HepG2 (cell line): ENCODE results near the gene ELFN1. TPM values are rescaled to one million over a fixed set of nuclear protein-coding genes. Genes with fewer than 3 reads are reported as not detected.

Source experiments
- ATAC-seq: fragments of 200-7000 bp; cut with Tn5 transposase; 3 replicates; pipeline ENCODE4 v1.9.1; 2020; ENCODE audit warnings: mild to moderate bottlenecking, moderate library complexity
- BruUV-seq: library from RNA; stranded (reverse); fragments of 400-500 nt; replicated peaks from 2 replicates; lab custom pipeline; 2021; lab: Mats Ljungman, UMichigan
- CTCF ChIA-PET: fragments of 300-600 bp; formaldehyde crosslinking; extraction: SDS; loops from one replicate; lab custom pipeline; 2021; ENCODE audit warnings: low total read pairs, inconsistent platforms, low intra/inter-chr PET ratio; lab: Yijun Ruan, JAX
- POLR2A ChIA-PET: fragments of 350-600 bp; sonication (Branson Sonifier 250); formaldehyde crosslinking; loops from one replicate; lab custom pipeline; 2020; ENCODE audit warnings: antibody characterized with exemption, inconsistent platforms; lab: Yijun Ruan, JAX
- DNase-seq: peaks from one replicate; pipeline ENCODE4 v3.0.0-alpha.2; 2015; ENCODE audit warnings: low spot score
- FAIRE-seq: peaks from 3 replicates; lab custom pipeline; 2011; peaks lifted over from hg19 to GRCh38; lab: Jason Lieb, UNC
- H2AFZ ChIP-seq: one replicate; pipeline ENCODE4 v1.6.1; 2011; ENCODE audit warnings: low read length, inconsistent platforms
- H3K27ac ChIP-seq: fragments of 300-600 bp; 3 replicates; pipeline ENCODE4 v1.8.0; 2011; ENCODE audit warnings: mixed run types, mild to moderate bottlenecking, mixed read lengths, low read length, inconsistent platforms; ENCODE audit not compliant: insufficient read depth; ENCODE audit errors: extremely low read length
- H3K27me3 ChIP-seq, 2 experiments: fragments of 200-600 bp in 1 of 2; 2 replicates in 1 of 2; 3 replicates in 1 of 2; pipeline versions ENCODE4 v1.6.0 to v1.8.0; 2011; ENCODE audit warnings: low read length in 2 of 2, mild to moderate bottlenecking in 2 of 2, moderate library complexity in 2 of 2, inconsistent platforms in 1 of 2; ENCODE audit not compliant: insufficient read depth in 2 of 2, control insufficient read depth in 1 of 2
- H3K36me3 ChIP-seq, 2 experiments: fragments of 200-600 bp in 1 of 2; replicated peaks in 1 of 2; 2 replicates in 1 of 2; 3 replicates in 1 of 2; pipeline versions ENCODE4 v1.5.1 to v1.8.0; 2011; ENCODE audit warnings: low read length in 2 of 2, inconsistent platforms in 1 of 2; ENCODE audit not compliant: insufficient read depth in 2 of 2, control insufficient read depth in 1 of 2
- H3K4me1 ChIP-seq: 2 replicates; pipeline ENCODE4 v1.5.1; 2012; ENCODE audit warnings: low read length, inconsistent platforms; ENCODE audit not compliant: insufficient read depth
- H3K4me2 ChIP-seq: 2 replicates; pipeline ENCODE4 v1.6.0; 2011; ENCODE audit warnings: low read depth, low read length, inconsistent platforms
- H3K4me3 ChIP-seq, 3 experiments: fragments of 200-600 bp in 1 of 3; sonication (generic), shearing (Covaris generic) in 1 of 3; replicated peaks in 1 of 3; 2 replicates each; pipeline ENCODE4 v1.5.1; 2011 to 2016; ENCODE audit warnings: low read length in 3 of 3, inconsistent platforms in 2 of 3, low read depth in 2 of 3, mild to moderate bottlenecking in 2 of 3, control low read depth in 1 of 3, mixed read lengths in 1 of 3; ENCODE audit not compliant: insufficient read depth in 1 of 3
- H3K79me2 ChIP-seq: one replicate; pipeline ENCODE4 v1.6.1; 2011; ENCODE audit warnings: low read length, inconsistent platforms; ENCODE audit not compliant: insufficient read depth
- H3K9ac ChIP-seq: 2 replicates; pipeline ENCODE4 v1.6.0; 2011; ENCODE audit warnings: mild to moderate bottlenecking, low read depth, low read length, inconsistent platforms; ENCODE audit not compliant: insufficient read depth
- H3K9me3 ChIP-seq: 2 replicates; pipeline ENCODE4 v1.5.1; 2012; ENCODE audit warnings: mild to moderate bottlenecking, low read length
- H4K20me1 ChIP-seq: 2 replicates; pipeline ENCODE4 v1.6.0; 2011; ENCODE audit warnings: inconsistent platforms, mild to moderate bottlenecking, low read length, moderate library complexity; ENCODE audit not compliant: insufficient read depth
- JUND ChIP-seq: sonication (generic); formaldehyde crosslinking; IDR thresholded peaks from 2 replicates; pipeline ENCODE4 v1.8.0; 2022; ENCODE audit warnings: mild to moderate bottlenecking, missing genetic modification reagents
- ZNF10 ChIP-seq: sonication (generic); formaldehyde crosslinking; IDR thresholded peaks from 2 replicates; pipeline ENCODE4 v1.4.0; 2020; ENCODE audit warnings: mild to moderate bottlenecking, low read depth, missing genetic modification reagents, borderline replicate concordance
- whole genome bisulfite sequencing: methylation state at CpG from one replicate; pipeline ENCODE4 v1.1.6; 2017; ENCODE audit warnings: low lambda C conversion rate; 5-methylcytosine and 5-hydroxymethylcytosine counted together
- in situ Hi-C: cut with HindIII; loops from 2 replicates; pipeline ENCODE4 v1.10.0; 2017; ENCODE audit warnings: low pct_unique_long_range_greater_than_20kb; ENCODE audit not compliant: extremely low pct_ligation_motif_present
- intact Hi-C: fragments of 100-400 bp; cut with micrococcal nuclease; formaldehyde crosslinking; loops from one replicate; pipeline ENCODE4 v1.10.0; 2022; ENCODE audit not compliant: unreplicated experiment
- polyA plus RNA-seq, 8 experiments: library from polyadenylated mRNA; depleted of rRNA in 3 of 8; stranded (reverse) in 7 of 8; unstranded in 1 of 8; fragments of >200 nt; fragmentation: Illumina TruSeq in 4 of 8; extraction: Trizol in 4 of 8; gene quantifications; 2 replicates each; pipeline versions ENCODE4 v1.2.1 to v1.2.3, GENCODE V29; 2011 to 2016; ENCODE audit warnings: low read depth in 4 of 8, missing spikeins in 1 of 8, mixed read lengths in 1 of 8; ENCODE audit not compliant: insufficient read depth in 1 of 8
- total RNA-seq, 5 experiments: library from RNA; depleted of rRNA; stranded (reverse); fragments of >200 nt; fragmentation: Illumina TruSeq; extraction: Trizol; gene quantifications; 2 replicates each; pipeline ENCODE4 v1.2.3, GENCODE V29; 2016; ENCODE audit warnings: low read depth in 1 of 5
- TF ChIP-seq, protein P1 (sequence below): sonication (generic); formaldehyde crosslinking; IDR thresholded peaks from 2 replicates; pipeline ENCODE4; 2020; ENCODE audit warnings: missing genetic modification reagents, mild to moderate bottlenecking, borderline replicate concordance
- TF ChIP-seq, protein P2 (sequence below): sonication (generic); formaldehyde crosslinking; IDR thresholded peaks from 2 replicates; pipeline ENCODE4 v1.4.0; 2020; ENCODE audit warnings: mild to moderate bottlenecking, missing genetic modification reagents

Gene ELFN1
- total and polyA plus RNA-seq, 2 of the 13 experiments (the other 11 are each of a cell fraction or from before 2014, with no cell fraction given), result 0.13 to 0.18 TPM

DNA sequence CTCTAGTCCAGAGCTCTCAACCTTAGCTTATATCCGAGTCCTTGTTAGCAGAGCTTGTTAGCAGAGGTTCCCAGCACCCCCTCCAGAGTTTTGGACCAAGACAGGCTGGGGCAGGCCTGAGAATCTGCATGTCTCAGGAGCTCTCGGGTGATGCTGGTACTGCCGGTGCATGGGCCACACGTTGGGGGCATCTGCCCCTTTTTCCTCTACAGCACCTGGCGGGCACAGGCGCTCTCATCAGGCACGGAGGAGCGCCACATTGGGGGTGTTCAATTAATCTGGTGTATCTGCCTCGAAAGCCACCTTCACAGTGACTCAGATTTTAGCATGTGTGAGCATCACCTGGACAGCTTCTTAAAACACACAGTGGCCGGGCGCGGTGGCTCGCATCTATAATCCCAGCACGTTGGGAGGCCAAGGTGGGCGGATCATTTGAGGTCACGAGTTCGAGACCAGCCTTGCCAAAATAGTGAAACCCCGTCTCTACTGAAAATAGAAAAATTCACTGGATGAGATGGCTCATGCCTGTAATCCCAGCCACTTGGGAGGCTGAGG, 117.7 kb downstream of the ELFN1 start:
- intact Hi-C loops, result no loop called here
- H2AFZ ChIP-seq, result no peak overlapping the region
- no peak overlapping the region for H3K9ac ChIP-seq
- POLR2A ChIA-PET, result no interaction called here
- DNase-seq, result no peak
- no peak overlapping the region for H3K4me3 ChIP-seq
- 77% methylated on average over 17 of the region's 18 CpGs for WGBS
- H3K36me3 ChIP-seq, result no peaks in the 10 kb centered on the region
- H3K79me2 ChIP-seq, result no peaks in the 10 kb centered on the region
- CTCF ChIA-PET, result no interaction called here
- no peak for FAIRE-seq
- ATAC-seq, result no peak
- H3K9me3 ChIP-seq, result peaks cover 5% of the 10 kb centered on the region; the same call in 1 of the 2 replicates
- TF ChIP-seq, protein P1, sequence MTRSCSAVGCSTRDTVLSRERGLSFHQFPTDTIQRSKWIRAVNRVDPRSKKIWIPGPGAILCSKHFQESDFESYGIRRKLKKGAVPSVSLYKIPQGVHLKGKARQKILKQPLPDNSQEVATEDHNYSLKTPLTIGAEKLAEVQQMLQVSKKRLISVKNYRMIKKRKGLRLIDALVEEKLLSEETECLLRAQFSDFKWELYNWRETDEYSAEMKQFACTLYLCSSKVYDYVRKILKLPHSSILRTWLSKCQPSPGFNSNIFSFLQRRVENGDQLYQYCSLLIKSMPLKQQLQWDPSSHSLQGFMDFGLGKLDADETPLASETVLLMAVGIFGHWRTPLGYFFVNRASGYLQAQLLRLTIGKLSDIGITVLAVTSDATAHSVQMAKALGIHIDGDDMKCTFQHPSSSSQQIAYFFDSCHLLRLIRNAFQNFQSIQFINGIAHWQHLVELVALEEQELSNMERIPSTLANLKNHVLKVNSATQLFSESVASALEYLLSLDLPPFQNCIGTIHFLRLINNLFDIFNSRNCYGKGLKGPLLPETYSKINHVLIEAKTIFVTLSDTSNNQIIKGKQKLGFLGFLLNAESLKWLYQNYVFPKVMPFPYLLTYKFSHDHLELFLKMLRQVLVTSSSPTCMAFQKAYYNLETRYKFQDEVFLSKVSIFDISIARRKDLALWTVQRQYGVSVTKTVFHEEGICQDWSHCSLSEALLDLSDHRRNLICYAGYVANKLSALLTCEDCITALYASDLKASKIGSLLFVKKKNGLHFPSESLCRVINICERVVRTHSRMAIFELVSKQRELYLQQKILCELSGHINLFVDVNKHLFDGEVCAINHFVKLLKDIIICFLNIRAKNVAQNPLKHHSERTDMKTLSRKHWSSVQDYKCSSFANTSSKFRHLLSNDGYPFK (CRISPR knock-in tag), result no peak
- TF ChIP-seq, protein P2, sequence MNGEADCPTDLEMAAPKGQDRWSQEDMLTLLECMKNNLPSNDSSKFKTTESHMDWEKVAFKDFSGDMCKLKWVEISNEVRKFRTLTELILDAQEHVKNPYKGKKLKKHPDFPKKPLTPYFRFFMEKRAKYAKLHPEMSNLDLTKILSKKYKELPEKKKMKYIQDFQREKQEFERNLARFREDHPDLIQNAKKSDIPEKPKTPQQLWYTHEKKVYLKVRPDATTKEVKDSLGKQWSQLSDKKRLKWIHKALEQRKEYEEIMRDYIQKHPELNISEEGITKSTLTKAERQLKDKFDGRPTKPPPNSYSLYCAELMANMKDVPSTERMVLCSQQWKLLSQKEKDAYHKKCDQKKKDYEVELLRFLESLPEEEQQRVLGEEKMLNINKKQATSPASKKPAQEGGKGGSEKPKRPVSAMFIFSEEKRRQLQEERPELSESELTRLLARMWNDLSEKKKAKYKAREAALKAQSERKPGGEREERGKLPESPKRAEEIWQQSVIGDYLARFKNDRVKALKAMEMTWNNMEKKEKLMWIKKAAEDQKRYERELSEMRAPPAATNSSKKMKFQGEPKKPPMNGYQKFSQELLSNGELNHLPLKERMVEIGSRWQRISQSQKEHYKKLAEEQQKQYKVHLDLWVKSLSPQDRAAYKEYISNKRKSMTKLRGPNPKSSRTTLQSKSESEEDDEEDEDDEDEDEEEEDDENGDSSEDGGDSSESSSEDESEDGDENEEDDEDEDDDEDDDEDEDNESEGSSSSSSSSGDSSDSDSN (CRISPR knock-in tag), result no peak
- TF ChIP-seq ZNF10 (CRISPR knock-in tag) (no peak), JUND (CRISPR knock-in tag) (no peak)
- no peaks in the 10 kb centered on the region for H3K27me3 ChIP-seq
- H4K20me1 ChIP-seq, result no peaks in the 10 kb centered on the region
- BruUV-seq, result no TSS peak
- peaks cover 29% of the 10 kb centered on the region for H3K4me1 ChIP-seq
- no peak overlapping the region for H3K4me2 ChIP-seq
- in situ Hi-C loops, result no loop called here
- no peak overlapping the region for H3K27ac ChIP-seq
